NCI-H2227 (cell line): ENCODE results near the gene TIMM23B.
"Not testable (repeated sequence)": the region's sequence is repeated elsewhere in the genome, so short reads cannot be mapped to it uniquely, and the experiment has no call there.

Experiments used
- DNase-seq: peaks from one replicate; lab custom pipeline; 2025; ENCODE audit not compliant: unreplicated experiment; lab: John Stamatoyannopoulos, UW

TIMM23B gene

GRCh38 chr10:49972094-49972493 is 30.2 kb downstream of the TIMM23B start:
- DNase-seq = not testable (repeated sequence)

- not testable (repeated sequence) for DNase-seq
Measured at GRCh38 chr10:49977756-49978155, 35.9 kb downstream of the TIMM23B start.

- not testable (repeated sequence) for DNase-seq
Measured at GRCh38 chr10:49987207-49987606, 45.4 kb downstream of the TIMM23B start.

GRCh38 chr10:49988376-49988775 is 46.5 kb downstream of the TIMM23B start, which contains the start of gene AGAP6:
Gene AGAP6, plus strand, starts transcription at chr10:49988406. Its CDS starts 310 bp downstream, at chr10:49988716.
- not testable (repeated sequence) for DNase-seq

GRCh38 chr10:49995321-49995720 is 53.5 kb downstream of the TIMM23B start:
- DNase-seq = not testable (repeated sequence)

- not testable (repeated sequence) for DNase-seq
Measured at GRCh38 chr10:50014024-50014423, 72.2 kb downstream of the TIMM23B start.

GRCh38 chr10:50015596-50016220 is 73.9 kb downstream of the TIMM23B start:
- DNase-seq = not testable (repeated sequence)

GRCh38 chr10:50016926-50017325 is 75.1 kb downstream of the TIMM23B start:
- not testable (repeated sequence) for DNase-seq

GRCh38 chr10:50017646-50018045 is 75.8 kb downstream of the TIMM23B start:
- DNase-seq = not testable (repeated sequence)

- DNase-seq = not testable (repeated sequence)
Measured at GRCh38 chr10:50019279-50019678, 77.4 kb downstream of the TIMM23B start.

GRCh38 chr10:50020451-50021024 is 78.7 kb downstream of the TIMM23B start:
- not testable (repeated sequence) for DNase-seq

- no peak for DNase-seq
Measured at GRCh38 chr10:50021646-50022045, 79.8 kb downstream of the TIMM23B start.
